HepG2 (cell line): ENCODE measurements around the gene POLL. TPM values are rescaled to one million over a fixed set of nuclear protein-coding genes. Genes with fewer than 3 reads are reported as not detected.

Experiments used
- ATAC-seq: fragments of 200-7000 bp; cut with Tn5 transposase; 3 replicates; pipeline ENCODE4 v1.9.1; 2020; ENCODE audit warnings: mild to moderate bottlenecking, moderate library complexity
- BruUV-seq: library from RNA; stranded (reverse); fragments of 400-500 nt; replicated peaks from 2 replicates; lab custom pipeline; 2021; lab: Mats Ljungman, UMichigan
- CTCF ChIA-PET: fragments of 300-600 bp; formaldehyde crosslinking; extraction: SDS; loops from one replicate; lab custom pipeline; 2021; ENCODE audit warnings: low total read pairs, inconsistent platforms, low intra/inter-chr PET ratio; lab: Yijun Ruan, JAX
- POLR2A ChIA-PET: fragments of 350-600 bp; sonication (Branson Sonifier 250); formaldehyde crosslinking; loops from one replicate; lab custom pipeline; 2020; ENCODE audit warnings: antibody characterized with exemption, inconsistent platforms; lab: Yijun Ruan, JAX
- DNase-seq: peaks from one replicate; pipeline ENCODE4 v3.0.0-alpha.2; 2015; ENCODE audit warnings: low spot score
- FAIRE-seq: peaks from 3 replicates; lab custom pipeline; 2011; peaks lifted over from hg19 to GRCh38; lab: Jason Lieb, UNC
- H2AFZ ChIP-seq: one replicate; pipeline ENCODE4 v1.6.1; 2011; ENCODE audit warnings: low read length, inconsistent platforms
- H3K27ac ChIP-seq: fragments of 300-600 bp; 3 replicates; pipeline ENCODE4 v1.8.0; 2011; ENCODE audit warnings: mixed run types, mild to moderate bottlenecking, mixed read lengths, low read length, inconsistent platforms; ENCODE audit not compliant: insufficient read depth; ENCODE audit errors: extremely low read length
- H3K27me3 ChIP-seq, 2 experiments: fragments of 200-600 bp in 1 of 2; 2 replicates in 1 of 2; 3 replicates in 1 of 2; pipeline versions ENCODE4 v1.6.0 to v1.8.0; 2011; ENCODE audit warnings: low read length in 2 of 2, mild to moderate bottlenecking in 2 of 2, moderate library complexity in 2 of 2, inconsistent platforms in 1 of 2; ENCODE audit not compliant: insufficient read depth in 2 of 2, control insufficient read depth in 1 of 2
- H3K36me3 ChIP-seq, 2 experiments: fragments of 200-600 bp in 1 of 2; replicated peaks in 1 of 2; 2 replicates in 1 of 2; 3 replicates in 1 of 2; pipeline versions ENCODE4 v1.5.1 to v1.8.0; 2011; ENCODE audit warnings: low read length in 2 of 2, inconsistent platforms in 1 of 2; ENCODE audit not compliant: insufficient read depth in 2 of 2, control insufficient read depth in 1 of 2
- H3K4me1 ChIP-seq: 2 replicates; pipeline ENCODE4 v1.5.1; 2012; ENCODE audit warnings: low read length, inconsistent platforms; ENCODE audit not compliant: insufficient read depth
- H3K4me2 ChIP-seq: 2 replicates; pipeline ENCODE4 v1.6.0; 2011; ENCODE audit warnings: low read depth, low read length, inconsistent platforms
- H3K4me3 ChIP-seq, 3 experiments: fragments of 200-600 bp in 1 of 3; sonication (generic), shearing (Covaris generic) in 1 of 3; replicated peaks in 1 of 3; 2 replicates each; pipeline ENCODE4 v1.5.1; 2011 to 2016; ENCODE audit warnings: low read length in 3 of 3, inconsistent platforms in 2 of 3, low read depth in 2 of 3, mild to moderate bottlenecking in 2 of 3, control low read depth in 1 of 3, mixed read lengths in 1 of 3; ENCODE audit not compliant: insufficient read depth in 1 of 3
- H3K79me2 ChIP-seq: one replicate; pipeline ENCODE4 v1.6.1; 2011; ENCODE audit warnings: low read length, inconsistent platforms; ENCODE audit not compliant: insufficient read depth
- H3K9ac ChIP-seq: 2 replicates; pipeline ENCODE4 v1.6.0; 2011; ENCODE audit warnings: mild to moderate bottlenecking, low read depth, low read length, inconsistent platforms; ENCODE audit not compliant: insufficient read depth
- H3K9me3 ChIP-seq: 2 replicates; pipeline ENCODE4 v1.5.1; 2012; ENCODE audit warnings: mild to moderate bottlenecking, low read length
- H4K20me1 ChIP-seq: 2 replicates; pipeline ENCODE4 v1.6.0; 2011; ENCODE audit warnings: inconsistent platforms, mild to moderate bottlenecking, low read length, moderate library complexity; ENCODE audit not compliant: insufficient read depth
- HNF1B ChIP-seq: sonication (generic); formaldehyde crosslinking; IDR thresholded peaks from 2 replicates; pipeline ENCODE4 v1.5.1; 2020; ENCODE audit warnings: mild to moderate bottlenecking, moderate library complexity, missing genetic modification reagents
- PRDM10 ChIP-seq: sonication (generic); formaldehyde crosslinking; IDR thresholded peaks from 2 replicates; pipeline ENCODE4 v1.4.0; 2020; ENCODE audit warnings: low read depth, missing genetic modification reagents
- SIN3A ChIP-seq: IDR thresholded peaks from 2 replicates; pipeline ENCODE4 v1.6.1; 2011; ENCODE audit warnings: low read depth, mild to moderate bottlenecking, control low read depth, low read length, borderline replicate concordance
- SPEN ChIP-seq: sonication (generic); formaldehyde crosslinking; IDR thresholded peaks from 2 replicates; pipeline ENCODE4 v1.5.1; 2020; ENCODE audit warnings: low read depth, mild to moderate bottlenecking, missing genetic modification reagents
- TSC22D2 ChIP-seq: sonication (generic); formaldehyde crosslinking; IDR thresholded peaks from 2 replicates; pipeline ENCODE4 v1.5.1; 2020; ENCODE audit warnings: missing genetic modification reagents, mild to moderate bottlenecking, borderline replicate concordance
- WGBS: methylation state at CpG from one replicate; pipeline ENCODE4 v1.1.6; 2017; ENCODE audit warnings: low lambda C conversion rate; 5-methylcytosine and 5-hydroxymethylcytosine counted together
- in situ Hi-C: cut with HindIII; loops from 2 replicates; pipeline ENCODE4 v1.10.0; 2017; ENCODE audit warnings: low pct_unique_long_range_greater_than_20kb; ENCODE audit not compliant: extremely low pct_ligation_motif_present
- intact Hi-C: fragments of 100-400 bp; cut with micrococcal nuclease; formaldehyde crosslinking; loops from one replicate; pipeline ENCODE4 v1.10.0; 2022; ENCODE audit not compliant: unreplicated experiment
- polyA plus RNA-seq, 8 experiments: library from polyadenylated mRNA; depleted of rRNA in 3 of 8; stranded (reverse) in 7 of 8; unstranded in 1 of 8; fragments of >200 nt; fragmentation: Illumina TruSeq in 4 of 8; extraction: Trizol in 4 of 8; gene quantifications; 2 replicates each; pipeline versions ENCODE4 v1.2.1 to v1.2.3, GENCODE V29; 2011 to 2016; ENCODE audit warnings: low read depth in 4 of 8, missing spikeins in 1 of 8, mixed read lengths in 1 of 8; ENCODE audit not compliant: insufficient read depth in 1 of 8
- total RNA-seq, 5 experiments: library from RNA; depleted of rRNA; stranded (reverse); fragments of >200 nt; fragmentation: Illumina TruSeq; extraction: Trizol; gene quantifications; 2 replicates each; pipeline ENCODE4 v1.2.3, GENCODE V29; 2016; ENCODE audit warnings: low read depth in 1 of 5

Gene POLL
- total and polyA plus RNA-seq, 2 of the 13 experiments (the other 11 are each of a cell fraction or from before 2014, with no cell fraction given), result 13.8 to 19.1 TPM

- TF ChIP-seq HNF1B (CRISPR knock-in tag) (no peak), TSC22D2 (CRISPR knock-in tag) (no peak), SPEN (CRISPR knock-in tag) (no peak)
Measured at GRCh38 chr10:101601541-101601940, 13.5 kb upstream of the POLL start (continued).

- in situ Hi-C loops, result no loop called here
- H3K36me3 ChIP-seq, result peaks cover 0 to 3% of the 10 kb centered on the region in 2 experiments; a peak in 1 of 5 replicates
- no peak for ATAC-seq
- TF ChIP-seq PRDM10 (CRISPR knock-in tag), result no peak
- no peak for TF ChIP-seq SIN3A
- no peak overlapping the region for H3K9ac ChIP-seq
- intact Hi-C loops, result no loop called here
- H3K27ac ChIP-seq, result no peak overlapping the region
- no peaks in the 10 kb centered on the region for H3K9me3 ChIP-seq
- no peaks in the 10 kb centered on the region for H3K4me1 ChIP-seq
- 93% methylated on average over 14 of the region's 14 CpGs for WGBS
- ChIA-PET POLR2A (no interaction called here), CTCF (no interaction called here)
- no peak overlapping the region for H3K4me3 ChIP-seq
- H2AFZ ChIP-seq, result no peak overlapping the region
- FAIRE-seq, result no peak
- H3K27me3 ChIP-seq, result no peaks in the 10 kb centered on the region
- H3K4me2 ChIP-seq, result no peak overlapping the region
- BruUV-seq, result no TSS peak
- no peaks in the 10 kb centered on the region for H4K20me1 ChIP-seq
- DNase-seq, result no peak
- H3K79me2 ChIP-seq, result no peaks in the 10 kb centered on the region
Measured at GRCh38 chr10:101597091-101597900, 9.2 kb upstream of the POLL start.
